Globus pallidus (tissue), 1 donor: ENCODE measurements around the gene CSTF3.
"Not testable (repeated sequence)": the region's sequence is repeated elsewhere in the genome, so short reads cannot be mapped to it uniquely, and the experiment has no call there.

Experiments used
- DNase-seq: peaks from one replicate; pipeline ENCODE4 v3.0.0-alpha.2; 2015; ENCODE audit warnings: low spot score

CSTF3 gene

DNA sequence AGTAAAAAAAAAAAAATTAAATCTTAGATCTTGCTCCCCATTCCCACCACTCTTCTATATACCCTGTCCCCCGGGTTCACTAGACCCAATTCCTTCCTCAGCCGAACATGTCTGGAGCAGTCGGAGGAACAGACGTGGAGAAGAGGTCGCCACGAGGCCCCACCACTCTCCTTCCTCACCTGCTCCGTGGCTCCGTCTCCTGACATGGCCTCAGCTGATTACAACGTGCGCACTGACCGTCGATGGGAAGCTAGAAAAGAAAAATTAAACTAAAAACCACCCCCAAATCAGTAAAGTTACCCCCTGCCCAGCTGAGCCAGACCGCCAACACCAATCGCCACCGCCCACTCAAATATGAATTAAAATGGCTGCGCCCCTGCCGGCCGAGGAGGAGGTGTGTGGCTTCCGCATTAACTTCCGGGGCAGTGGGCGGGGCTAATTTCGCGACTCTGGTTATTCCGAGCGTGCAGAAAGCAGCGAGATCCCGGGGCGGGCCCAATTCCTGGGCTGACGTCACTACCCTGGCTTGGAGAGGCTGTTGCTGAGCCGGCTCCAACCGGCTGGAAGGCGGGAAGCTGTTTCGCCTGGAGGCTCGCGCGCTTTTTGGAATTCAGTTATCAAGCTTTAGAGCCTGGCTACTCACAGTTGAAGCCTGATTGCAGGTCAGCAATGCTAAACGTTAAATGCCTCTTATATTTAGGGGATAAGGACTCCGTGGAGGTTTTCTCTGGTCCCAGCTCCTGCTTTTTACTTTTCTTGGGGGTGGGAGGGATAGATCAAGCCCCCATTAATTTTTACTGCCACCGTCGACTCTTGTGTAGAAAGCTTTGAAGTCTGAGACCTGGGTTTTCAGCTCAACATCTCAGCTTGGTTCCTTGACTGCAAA is at the start of gene CSTF3:
CSTF3 (minus strand) TSS at position 361 of the 886 bp plus-strand sequence; CDS start at position 206, 155 bp downstream.
- DNase-seq, result peak; percentile 99

DNA sequence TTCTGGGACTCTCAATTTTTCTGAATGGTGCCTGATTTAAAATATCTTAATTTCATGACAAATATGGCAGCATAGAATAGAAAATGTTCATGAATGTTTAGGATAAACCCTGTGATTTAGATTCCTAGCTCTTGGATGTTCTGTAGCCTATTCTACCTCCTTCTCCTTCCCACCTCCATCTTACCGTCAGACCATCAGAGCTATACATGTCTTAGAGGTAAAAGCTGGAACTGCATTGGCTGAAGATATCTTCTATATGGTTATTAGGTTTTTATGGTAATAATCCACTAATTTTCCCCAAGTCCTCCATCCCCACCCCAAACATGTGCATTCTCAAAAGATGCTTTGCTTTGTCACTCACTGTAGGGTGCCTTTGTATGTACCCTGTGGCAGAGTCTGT is 46.9 kb upstream of the CSTF3 start:
- no peak for DNase-seq

DNA sequence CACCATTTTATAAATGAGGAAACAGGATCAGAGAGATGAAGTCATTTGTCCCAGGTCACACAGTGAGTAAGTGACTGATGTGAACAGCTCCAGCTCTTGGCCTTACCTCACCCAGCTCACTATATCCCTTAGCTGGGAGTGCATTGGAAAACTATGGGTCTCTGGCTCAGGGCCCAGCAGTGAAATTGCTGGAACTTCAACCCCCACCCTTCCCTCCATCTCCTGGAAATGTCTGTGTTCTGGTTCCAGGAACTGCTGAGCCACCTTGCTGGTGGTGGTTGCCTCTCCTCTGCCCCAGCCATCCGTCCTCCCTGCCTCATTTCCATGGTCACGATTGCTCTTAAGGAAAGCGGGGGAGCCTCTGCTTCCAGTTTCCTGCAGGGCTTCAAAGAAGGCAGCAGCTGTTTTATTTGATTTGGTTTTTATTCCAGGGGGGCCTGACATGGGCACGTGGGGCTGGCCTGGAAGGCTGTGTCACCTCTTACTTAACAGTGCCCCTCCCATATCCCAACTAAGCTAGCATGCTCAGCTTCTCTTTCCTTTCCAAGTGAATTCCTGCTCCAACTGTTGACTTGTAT is 46.2 kb upstream of the CSTF3 start:
- DNase-seq, result no peak

DNA sequence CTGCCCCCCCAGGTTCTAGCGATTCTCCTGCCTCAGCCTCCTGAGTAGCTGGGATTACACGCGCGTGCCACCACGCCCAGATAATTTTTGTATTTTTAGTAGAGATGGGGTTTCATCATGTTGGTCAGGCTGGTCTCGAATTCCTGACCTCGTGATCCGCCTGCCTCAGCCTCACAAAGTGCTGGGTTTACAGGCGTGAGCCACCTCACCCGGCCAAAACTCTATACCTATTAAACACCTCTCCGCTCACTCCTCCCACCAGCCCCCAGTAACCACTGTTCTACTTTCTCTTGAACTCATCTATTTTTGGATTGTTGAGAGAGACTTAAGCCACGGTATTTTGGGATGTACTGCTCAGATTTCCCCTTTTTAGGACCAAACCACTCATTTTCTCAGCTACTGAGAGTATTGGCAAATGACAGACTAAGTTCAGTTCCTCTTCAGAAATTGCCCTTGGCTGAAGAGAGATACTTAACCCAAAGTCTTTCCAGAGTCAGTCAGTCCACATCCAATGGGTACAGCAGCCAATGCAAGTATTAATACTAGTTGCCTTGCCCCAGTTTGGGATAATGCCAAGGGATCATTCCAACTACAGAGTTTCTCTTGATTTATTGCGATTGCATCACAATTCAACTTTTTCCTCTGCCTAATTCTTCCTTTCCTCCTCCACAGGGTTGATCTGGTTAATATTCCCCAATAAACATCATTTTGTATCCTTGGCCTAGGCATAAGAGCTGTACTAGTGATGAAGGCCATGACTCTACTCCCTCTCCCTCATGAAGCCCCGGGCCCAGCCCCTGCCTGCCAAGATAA is 36.8 kb upstream of the CSTF3 start:
- DNase-seq, result peak; percentile 38

DNA sequence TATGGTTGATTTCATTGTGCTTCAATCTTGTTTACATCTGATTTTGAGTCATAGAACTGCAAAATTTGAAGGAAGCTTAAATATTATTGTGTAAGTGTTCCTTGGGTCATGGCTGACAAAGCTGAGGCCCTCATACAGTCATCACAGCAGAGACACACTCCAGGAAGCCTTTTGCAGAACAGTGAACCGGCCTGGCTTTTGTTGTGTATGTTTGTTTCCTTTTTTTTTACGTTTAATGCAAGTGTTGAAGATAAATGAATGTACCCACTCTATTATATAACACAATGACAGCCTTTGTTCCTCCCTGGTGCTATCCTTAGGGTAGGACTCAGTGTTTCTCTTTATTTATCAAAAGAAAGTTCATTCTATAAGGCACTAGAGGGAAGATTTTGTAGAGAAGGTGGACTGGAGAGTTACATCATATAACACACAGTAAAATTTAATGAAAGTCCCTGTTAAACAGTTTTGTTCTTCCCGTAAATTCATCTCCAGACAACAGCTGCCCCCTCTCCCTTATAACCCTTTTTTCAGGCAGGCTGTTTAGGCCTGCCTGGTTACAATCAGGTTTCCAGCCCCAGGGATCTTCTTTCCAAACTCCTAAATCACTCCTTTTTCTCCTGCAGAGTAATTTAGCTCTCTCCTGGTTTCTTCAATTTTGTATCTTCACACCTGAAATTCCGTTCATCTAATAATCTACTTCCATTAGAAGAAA is 34.3 kb upstream of the CSTF3 start:
- peak; percentile 54 for DNase-seq

DNA sequence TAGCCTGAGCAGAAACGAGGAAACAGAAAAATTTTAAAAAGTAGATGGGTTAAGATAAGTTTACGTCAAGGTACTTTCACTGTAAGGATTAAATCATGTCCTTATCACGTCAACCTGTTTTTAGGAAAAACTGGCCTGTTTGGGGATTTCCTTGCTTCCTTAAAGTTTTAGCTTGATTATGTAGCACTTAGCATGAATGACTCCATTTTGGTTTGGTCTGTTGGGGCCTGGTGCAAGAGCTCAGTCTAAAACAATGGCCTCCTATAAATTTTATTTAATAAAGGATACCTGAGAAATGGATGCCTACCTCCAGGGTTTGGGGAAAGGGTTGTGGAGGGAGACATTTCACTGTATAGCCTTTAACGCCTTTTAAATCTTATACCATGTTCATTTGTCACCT is 33.2 kb upstream of the CSTF3 start:
- DNase-seq, result no peak

DNA sequence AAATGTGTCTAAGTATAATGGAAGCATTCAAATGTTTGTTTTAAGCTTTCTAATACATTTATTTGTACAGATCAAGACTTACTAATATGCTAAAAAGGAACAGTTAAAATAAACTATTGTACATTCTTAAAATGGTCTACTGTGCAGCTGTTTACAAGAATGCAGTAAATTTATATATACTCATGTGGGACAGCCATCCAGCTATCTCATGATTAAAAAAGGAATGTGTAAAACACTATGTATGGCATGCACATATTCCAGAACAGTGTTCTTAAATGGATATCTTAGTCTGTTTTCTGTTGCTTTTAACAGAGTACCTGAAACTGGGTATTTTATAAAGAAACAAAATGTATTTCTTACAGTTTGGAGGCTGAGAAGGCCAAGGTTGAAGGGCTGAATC is 30.2 kb upstream of the CSTF3 start:
- DNase-seq, result no peak

DNA sequence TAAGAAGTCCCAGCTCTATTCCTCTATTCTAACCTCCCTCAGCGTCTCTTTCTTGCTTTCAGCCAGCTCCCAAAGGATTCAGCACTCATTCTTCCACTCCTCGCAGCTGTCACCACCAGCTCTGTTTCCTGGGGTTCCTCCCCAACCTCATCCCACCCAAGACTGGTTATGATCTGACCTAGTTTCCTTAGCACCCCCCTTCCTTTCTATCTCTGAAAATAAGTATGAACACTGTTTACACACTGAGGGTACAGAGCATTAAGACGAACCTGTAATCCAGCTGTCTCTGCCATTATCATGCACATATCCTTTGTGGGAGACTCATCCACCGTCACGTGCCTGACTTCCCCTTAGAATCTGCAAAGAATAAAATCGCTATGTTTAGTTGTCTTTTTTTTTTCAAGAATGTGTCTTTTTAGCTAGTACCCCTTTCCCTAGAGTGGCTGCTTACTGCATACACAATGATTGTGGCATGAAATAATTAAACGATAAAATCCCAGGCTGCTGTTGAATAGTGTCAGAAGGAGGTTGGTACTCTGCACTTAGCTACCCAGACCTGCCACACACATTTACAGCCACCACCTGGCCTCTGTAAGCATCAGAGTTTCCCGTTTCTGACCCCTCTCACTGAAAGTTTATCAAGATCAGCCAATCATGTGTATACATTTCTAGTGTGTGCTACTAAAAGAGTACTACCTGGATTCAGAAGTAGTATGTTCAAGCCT is 26.9 kb upstream of the CSTF3 start:
- no peak for DNase-seq

DNA sequence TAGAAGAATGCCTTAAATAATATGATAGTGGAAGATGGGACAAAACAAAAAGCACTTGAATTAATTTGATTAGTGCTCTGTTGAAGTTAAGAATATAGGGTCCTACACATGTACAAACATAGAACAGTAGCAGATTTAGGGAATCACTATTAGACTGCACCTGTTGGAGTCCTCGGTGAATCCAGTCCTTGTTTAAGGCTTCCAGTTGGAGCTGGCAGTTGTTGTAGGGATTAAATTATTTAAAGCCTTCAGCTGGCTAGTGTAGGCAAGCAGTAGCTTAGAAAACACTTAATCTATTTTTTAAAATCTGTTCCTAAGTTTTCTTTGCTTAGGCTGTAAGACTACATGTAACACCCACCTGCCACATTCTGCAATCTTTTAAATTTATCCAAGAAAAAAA is 24.5 kb upstream of the CSTF3 start:
- DNase-seq, result no peak

DNA sequence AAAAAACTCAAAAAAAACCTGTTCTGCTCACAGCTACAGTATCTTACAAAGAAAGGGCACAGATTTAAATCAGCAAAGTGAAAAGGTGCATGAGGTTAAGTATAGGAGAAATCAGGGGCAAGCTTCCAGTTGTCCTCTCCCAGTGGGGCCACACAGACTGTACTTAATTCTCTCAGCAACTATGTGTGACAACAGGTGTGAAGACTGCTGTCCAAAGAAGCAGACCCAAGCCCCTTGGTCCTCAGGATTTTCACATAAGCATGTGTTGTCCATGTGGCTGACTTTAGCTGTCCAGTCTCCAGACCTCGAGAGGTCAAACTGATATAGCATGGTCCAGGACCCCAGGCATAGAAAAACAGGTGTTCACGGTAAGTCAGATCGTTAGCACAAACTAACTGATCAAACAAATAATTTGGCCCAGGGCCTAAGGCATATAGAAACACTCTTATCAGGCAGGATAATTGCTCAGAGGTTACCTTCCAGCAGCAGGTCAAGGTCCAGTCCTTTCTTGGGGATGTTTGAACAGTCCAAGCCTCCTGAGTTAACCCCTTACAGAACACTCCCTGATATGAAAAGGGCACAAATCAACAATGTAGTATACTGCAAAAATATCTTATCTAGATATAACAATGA is 21.1 kb upstream of the CSTF3 start:
- no peak for DNase-seq

DNA sequence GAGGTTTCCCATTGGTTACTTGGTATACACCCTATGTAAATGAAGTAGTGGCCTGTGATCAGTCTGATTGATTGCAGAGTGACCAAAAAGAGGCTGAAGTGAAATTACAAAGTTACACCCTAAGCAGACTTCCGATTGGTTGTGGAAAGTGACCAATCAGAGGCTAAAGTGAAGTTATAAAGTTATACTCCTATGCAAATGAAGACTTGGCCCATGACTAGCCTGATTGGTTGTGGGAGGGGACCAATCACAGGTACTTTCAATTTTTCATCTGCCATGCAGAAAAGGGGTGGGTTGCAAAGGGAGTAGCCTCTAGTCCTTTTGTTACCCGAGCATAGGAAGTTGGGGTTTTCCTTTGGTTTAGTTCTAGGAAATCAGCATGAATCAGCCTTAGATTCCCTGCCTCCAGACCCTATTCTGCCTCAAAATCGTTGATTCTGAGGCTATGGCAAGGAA is 18.1 kb upstream of the CSTF3 start:
- DNase-seq, result no peak

DNA sequence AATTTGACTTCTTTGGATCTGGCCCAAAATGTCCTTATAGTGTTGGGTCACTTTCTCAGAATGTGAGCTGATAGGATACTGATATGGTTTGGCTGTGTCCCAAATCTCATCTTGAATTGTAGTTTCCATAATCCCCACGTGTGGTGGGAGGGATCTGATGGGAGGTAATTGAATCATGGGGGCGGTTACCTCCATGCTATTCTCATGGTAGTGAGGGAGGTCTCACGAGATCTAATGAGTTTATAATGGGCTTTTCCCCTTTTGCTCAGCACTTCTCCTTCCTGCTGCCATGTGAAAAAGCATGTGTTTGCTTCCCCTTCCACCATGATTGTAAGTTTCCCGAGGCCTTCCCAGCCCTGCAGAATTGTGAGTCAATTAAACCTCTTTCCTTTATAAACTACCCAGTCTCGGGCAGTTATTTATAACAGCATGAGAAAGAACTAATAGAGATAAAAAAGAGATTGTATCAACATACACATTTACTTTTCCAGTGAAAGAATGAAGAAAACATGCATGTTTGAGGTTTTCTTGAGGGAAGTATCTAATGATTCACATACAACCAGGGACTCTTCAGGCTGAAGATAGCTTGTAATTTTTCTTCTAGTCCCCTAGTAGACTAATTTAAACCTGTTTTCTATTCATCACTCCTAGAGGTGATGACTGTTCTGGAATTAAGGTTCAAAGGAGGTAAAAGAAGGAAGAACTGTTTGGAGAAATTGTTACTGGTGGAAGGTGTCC is 17.3 kb upstream of the CSTF3 start:
- no peak for DNase-seq

DNA sequence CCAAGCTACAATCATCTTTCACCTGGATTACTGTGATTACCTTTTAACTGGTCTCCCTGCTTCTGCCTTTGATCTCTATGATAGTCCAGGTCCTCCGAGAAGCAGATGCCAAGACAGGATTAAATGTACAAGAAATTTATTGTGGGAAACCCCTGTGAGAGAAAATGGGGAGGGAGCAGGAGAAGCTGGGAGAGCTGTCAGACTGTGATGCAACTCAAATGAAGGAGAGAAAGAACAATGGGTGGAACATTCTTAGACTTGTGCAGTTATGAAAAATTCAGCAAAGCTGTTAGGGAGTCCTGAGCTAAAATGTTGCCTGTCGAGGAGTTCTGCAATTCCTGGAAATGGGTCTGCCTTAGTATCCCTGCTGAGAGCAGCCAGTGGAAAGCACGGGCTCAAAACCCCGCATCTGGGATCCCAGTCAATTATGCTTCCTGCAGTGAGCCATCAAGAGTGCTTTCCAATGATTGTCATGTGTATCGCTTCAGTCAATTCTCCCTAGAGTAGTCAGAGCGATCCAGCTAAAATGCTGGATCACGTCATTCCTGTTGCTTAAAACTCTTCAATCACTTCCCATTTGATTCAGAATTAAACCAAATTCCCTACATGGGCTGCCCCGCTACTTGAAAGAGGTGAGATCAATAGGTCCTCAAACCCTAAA is 16.5 kb upstream of the CSTF3 start:
- no peak for DNase-seq

DNA sequence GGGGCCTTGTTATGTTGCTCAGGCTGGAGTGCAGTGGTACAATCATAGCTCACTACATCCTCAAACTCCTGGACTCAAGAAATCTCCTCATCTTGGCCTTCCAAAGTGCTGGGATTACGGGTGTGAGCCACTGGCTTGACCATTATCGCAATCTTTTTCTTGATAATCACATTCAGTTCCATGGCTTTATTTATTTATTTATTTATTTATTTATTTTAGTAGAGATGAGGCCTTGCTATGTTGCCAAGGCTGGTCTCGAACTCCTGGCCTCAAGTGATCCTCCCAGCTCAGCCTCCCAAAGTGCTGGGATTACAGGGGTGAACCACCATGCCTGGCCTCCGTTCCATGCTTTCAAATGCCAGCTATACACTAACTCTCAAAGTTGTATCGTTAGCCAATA is 15.5 kb upstream of the CSTF3 start:
- not testable (repeated sequence) for DNase-seq

DNA sequence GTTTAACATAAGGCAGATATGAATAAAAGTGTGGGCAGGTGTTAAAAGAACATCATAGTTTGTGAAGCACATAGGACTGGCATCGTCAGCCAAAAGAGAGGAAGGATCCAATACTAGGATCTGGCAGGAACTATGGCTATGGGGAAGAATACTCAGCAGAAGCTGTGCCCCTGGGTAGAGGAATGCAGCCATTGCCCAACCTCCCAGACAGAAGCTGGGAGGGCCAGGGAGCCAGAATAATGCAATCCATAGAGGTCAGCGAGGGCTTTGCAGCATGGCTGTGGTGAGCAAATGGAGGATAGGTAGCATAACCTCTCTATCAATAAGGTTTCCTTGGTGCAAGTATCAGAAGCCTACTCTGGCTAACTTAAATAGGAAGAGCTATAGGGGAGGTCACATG is 11.7 kb upstream of the CSTF3 start:
- DNase-seq, result no peak

DNA sequence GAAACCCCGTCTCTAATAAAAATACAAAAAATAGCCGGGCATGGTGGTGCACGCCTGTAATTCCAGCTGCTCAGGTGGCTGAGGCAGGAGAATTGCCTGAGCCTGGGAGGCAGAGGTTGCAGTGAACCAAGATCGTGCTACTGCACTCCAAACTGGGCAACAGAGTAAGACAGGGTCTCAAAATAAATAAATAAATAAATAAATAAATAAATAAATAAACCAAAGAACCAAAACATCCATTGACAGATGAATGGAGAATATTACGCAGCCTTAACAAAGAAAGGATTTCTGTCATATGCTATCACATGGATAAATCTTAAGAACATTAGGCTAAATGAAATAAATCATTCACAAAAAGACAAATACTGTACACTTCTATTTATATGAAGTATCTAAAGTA is 11.1 kb upstream of the CSTF3 start:
- DNase-seq, result no peak

DNA sequence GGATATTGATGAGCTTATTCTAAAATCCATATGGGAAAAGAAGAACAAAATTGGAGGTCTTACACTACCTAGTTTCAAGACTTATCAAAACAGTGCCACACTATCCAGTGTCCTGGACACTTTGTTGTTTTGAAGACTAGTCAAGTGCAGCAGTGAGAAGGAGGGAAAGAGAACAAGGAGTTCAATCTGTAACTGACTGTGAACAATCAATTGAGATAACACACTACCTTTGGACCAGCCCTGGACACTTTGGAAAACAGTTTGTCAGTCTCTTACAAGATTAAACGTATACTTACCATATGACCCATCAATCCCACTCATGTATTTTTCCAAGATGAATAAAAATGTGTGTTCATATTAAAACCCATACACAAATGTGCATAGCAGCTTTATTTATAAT is 10.0 kb upstream of the CSTF3 start:
- no peak for DNase-seq

DNA sequence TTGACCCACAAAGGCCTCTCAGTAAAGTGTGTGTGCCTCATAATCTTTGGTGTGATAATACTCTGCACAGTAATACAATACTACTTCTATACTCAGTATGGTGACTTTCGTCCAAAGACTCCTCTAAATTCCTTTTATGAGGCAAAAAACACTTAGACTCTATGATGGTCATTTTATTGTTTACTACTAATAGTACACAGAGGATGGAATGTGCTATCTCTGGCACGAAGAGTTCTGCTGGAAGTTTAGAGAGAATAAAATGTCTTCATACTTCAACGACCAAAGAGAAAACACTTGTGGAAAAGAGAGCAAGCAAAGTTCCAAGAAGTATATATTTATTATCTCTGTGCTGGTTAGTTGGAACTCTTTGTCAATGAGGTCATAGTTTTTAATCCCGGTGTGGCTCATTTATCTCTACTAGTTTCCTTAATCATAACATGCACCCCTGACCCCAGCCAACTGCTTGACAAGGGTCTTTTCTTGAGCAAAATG is 7.5 kb upstream of the CSTF3 start:
- DNase-seq, result no peak

DNA sequence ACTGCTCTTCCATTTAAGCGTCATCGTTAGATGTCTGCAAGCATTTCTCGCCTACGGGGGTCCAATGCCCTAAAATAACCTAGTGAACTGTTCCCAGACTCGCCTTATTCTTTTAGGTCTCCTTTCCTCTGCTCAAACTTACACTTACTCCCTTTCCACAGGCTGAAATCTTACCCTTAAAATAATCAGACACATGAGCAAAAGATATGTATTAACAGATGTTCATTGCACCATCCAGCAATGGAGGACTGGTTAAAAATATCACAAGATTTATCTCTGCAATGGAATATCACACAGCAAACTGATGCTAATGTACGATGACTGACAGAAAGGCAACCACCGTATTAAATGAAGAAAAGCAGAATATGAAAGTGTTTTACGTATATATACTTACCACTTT is 1.6 kb upstream of the CSTF3 start:
- DNase-seq, result no peak

DNA sequence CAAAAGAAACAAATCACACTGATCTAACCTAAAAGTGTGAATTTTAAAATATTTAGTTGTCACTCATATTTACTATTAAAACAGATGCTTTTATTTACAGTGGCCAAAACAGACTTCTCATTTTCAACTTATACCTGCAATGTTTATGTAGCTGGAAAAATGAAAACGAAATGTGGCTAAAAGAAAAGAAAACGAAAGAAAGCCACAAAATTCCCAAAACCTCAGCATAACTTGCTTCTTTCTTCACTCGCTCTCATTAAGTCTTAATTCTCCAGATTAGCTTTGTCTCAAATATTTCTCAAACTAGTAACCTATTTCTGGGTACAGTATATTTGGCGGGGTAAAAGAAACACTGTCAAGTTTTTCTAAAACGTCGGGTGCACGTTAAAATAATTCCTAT is 693 bp downstream of the CSTF3 start:
- no peak for DNase-seq
